Umbilical cord (tissue), 2 donors: Measurements from ENCODE around the gene THAP12. TPM values are rescaled to one million over a fixed set of nuclear protein-coding genes. Genes with fewer than 3 reads are reported as not detected.

ENCODE experiments used
- DNase-seq: peaks from one replicate; pipeline ENCODE4 v3.0.0-alpha.2; 2015; ENCODE audit warnings: low spot score
- total RNA-seq: library from RNA; depleted of rRNA; stranded (reverse); fragments of >200 nt; gene quantifications from one replicate; pipeline ENCODE4 v1.2.3, GENCODE V29; 2014; ENCODE audit warnings: low replicate concordance; ENCODE audit not compliant: insufficient read depth

Gene THAP12
- total RNA-seq, 1 donor from 2014 or later: 59.9 TPM

GRCh38 chr11:76380159-76380976 is 564 bp downstream of the THAP12 start:
- peak; percentile 14 for DNase-seq

- DNase-seq: no peak
Observed at GRCh38 chr11:76379807-76380158, 1.1 kb downstream of the THAP12 start.

GRCh38 chr11:76376746-76377558 is 4.0 kb downstream of the THAP12 start:
- DNase-seq: no peak

GRCh38 chr11:76371170-76371569 is 9.8 kb downstream of the THAP12 start:
- peak; percentile 24 for DNase-seq

GRCh38 chr11:76369406-76369805 is 11.5 kb downstream of the THAP12 start:
- no peak for DNase-seq

- DNase-seq: peak; percentile 45
Observed at GRCh38 chr11:76368490-76368889, 12.4 kb downstream of the THAP12 start.

- DNase-seq: no peak
Observed at GRCh38 chr11:76365038-76365679, 15.8 kb downstream of the THAP12 start.

- DNase-seq: no peak
Observed at GRCh38 chr11:76362716-76363115, 18.2 kb downstream of the THAP12 start.

- DNase-seq: no peak
Observed at GRCh38 chr11:76361776-76362175, 19.2 kb downstream of the THAP12 start.

- no peak for DNase-seq
Observed at GRCh38 chr11:76361374-76361773, 19.6 kb downstream of the THAP12 start.

- DNase-seq: no peak
Observed at GRCh38 chr11:76355172-76355571, 25.8 kb downstream of the THAP12 start.

GRCh38 chr11:76348348-76348747 is 32.6 kb downstream of the THAP12 start:
- no peak for DNase-seq

GRCh38 chr11:76347466-76347865 is 33.5 kb downstream of the THAP12 start:
- DNase-seq: peak; percentile 22

- peak; percentile 73 for DNase-seq
Observed at GRCh38 chr11:76339221-76339620, 41.7 kb downstream of the THAP12 start.

GRCh38 chr11:76337923-76338322 is 43.0 kb downstream of the THAP12 start:
- DNase-seq: no peak

- DNase-seq: no peak
Observed at GRCh38 chr11:76337469-76337868, 43.5 kb downstream of the THAP12 start.

- no peak for DNase-seq
Observed at GRCh38 chr11:76336597-76336996, 44.3 kb downstream of the THAP12 start.

GRCh38 chr11:76335842-76336241 is 45.1 kb downstream of the THAP12 start:
- DNase-seq: no peak

GRCh38 chr11:76334826-76335389 is 46.0 kb downstream of the THAP12 start:
- DNase-seq: no peak

- no peak for DNase-seq
Observed at GRCh38 chr11:76330651-76331050, 50.3 kb downstream of the THAP12 start.

- DNase-seq: peak; percentile 28
Observed at GRCh38 chr11:76329983-76330382, 50.9 kb downstream of the THAP12 start.

- peak; percentile 72 for DNase-seq
Observed at GRCh38 chr11:76329084-76329648, 51.8 kb downstream of the THAP12 start.
